HCT116 (cell line): ENCODE data around the gene FAM234B. TPM values are rescaled to one million over a fixed set of nuclear protein-coding genes. Genes with fewer than 3 reads are reported as not detected.

Source experiments
- ATAC-seq: fragments of 200-7000 bp; cut with Tn5 transposase; 2 replicates; pipeline ENCODE4 v1.9.1; 2020; ENCODE audit warnings: mild to moderate bottlenecking, moderate library complexity
- BruUV-seq: library from RNA; stranded (reverse); fragments of 400-500 nt; replicated peaks from 2 replicates; lab custom pipeline; 2021; lab: Mats Ljungman, UMichigan
- CTCF ChIA-PET: fragments of 300-600 bp; sonication (Branson Sonifier 250); formaldehyde crosslinking; loops from one replicate; lab custom pipeline; 2021; ENCODE audit warnings: antibody characterized with exemption; lab: Charles Lee
- POLR2A ChIA-PET: fragments of 300-600, 350-600 bp; sonication (Branson Sonifier 250); formaldehyde crosslinking; loops from one replicate; lab custom pipeline; 2021; ENCODE audit warnings: antibody characterized with exemption; lab: Charles Lee
- RAD21 ChIA-PET, 2 experiments: fragments of 300-600 bp; sonication (Branson Sonifier 250); formaldehyde crosslinking; loops; one replicate each; lab custom pipeline; 2023; ENCODE audit warnings: low total read pairs in 2 of 2; ENCODE audit not compliant: uncharacterized antibody in 2 of 2, unreplicated experiment in 2 of 2, low non-redundant PET in 1 of 2; lab: Charles Lee
- DNase-seq: peaks from one replicate; pipeline ENCODE4 v3.0.0-alpha.2; 2010; ENCODE audit warnings: low read depth, low spot score
- H2AFZ ChIP-seq: fragments of 200-600 bp; shearing (Covaris generic), sonication (generic); 2 replicates; pipeline ENCODE4 v1.6.1; 2017; ENCODE audit warnings: low read depth, mixed run types, mixed read lengths, antibody characterized with exemption, low read length; ENCODE audit not compliant: poor library complexity, severe bottlenecking
- H3K27ac ChIP-seq: 2 replicates; pipeline ENCODE4 v1.5.1; 2012; ENCODE audit warnings: low read depth, low read length
- H3K27me3 ChIP-seq: fragments of 200-600 bp; sonication (generic); 2 replicates; pipeline ENCODE4 v1.6.1; 2016; ENCODE audit warnings: mixed run types, low read length, mixed read lengths; ENCODE audit not compliant: insufficient read depth
- H3K36me3 ChIP-seq, 2 experiments: fragments of 200-500 bp in 1 of 2; fragments of 200-600 bp in 1 of 2; sonication (Bioruptor generic) in 1 of 2; sonication (generic) in 1 of 2; 2 replicates each; pipeline versions ENCODE4 v1.5.1 to v1.6.1; 2014 to 2016; ENCODE audit warnings: low read length in 2 of 2, inconsistent platforms in 1 of 2, mixed read lengths in 1 of 2, mixed run types in 1 of 2; ENCODE audit not compliant: insufficient read depth in 2 of 2, control insufficient read depth in 1 of 2
- H3K4me1 ChIP-seq, 2 experiments: fragments of 200-600 bp in 1 of 2; sonication (generic) in 1 of 2; 2 replicates each; pipeline versions ENCODE4 v1.5.1 to v1.6.1; 2012 to 2017; ENCODE audit warnings: low read length in 2 of 2, inconsistent platforms in 1 of 2, mild to moderate bottlenecking in 1 of 2, mixed read lengths in 1 of 2, mixed run types in 1 of 2, moderate library complexity in 1 of 2; ENCODE audit not compliant: insufficient read depth in 2 of 2, control insufficient read depth in 1 of 2
- H3K4me2 ChIP-seq: fragments of 200-600 bp; sonication (generic); 2 replicates; pipeline ENCODE4 v1.6.1; 2017; ENCODE audit warnings: mixed run types, low read length, mixed read lengths
- H3K4me3 ChIP-seq, 2 experiments: fragments of 200-600 bp in 1 of 2; sonication (generic) in 1 of 2; replicated peaks in 1 of 2; 2 replicates each; pipeline ENCODE4 v1.5.1; 2011 to 2016; ENCODE audit warnings: low read length in 2 of 2, control low read depth in 1 of 2, low read depth in 1 of 2, mild to moderate bottlenecking in 1 of 2, mixed read lengths in 1 of 2, mixed run types in 1 of 2
- H3K79me2 ChIP-seq: fragments of 200-600 bp; sonication (generic); 2 replicates; pipeline ENCODE4 v1.6.1; 2017; ENCODE audit warnings: mild to moderate bottlenecking, mixed run types, low read length, moderate library complexity, mixed read lengths; ENCODE audit not compliant: insufficient read depth
- H3K9ac ChIP-seq: fragments of 200-600 bp; sonication (generic); 2 replicates; pipeline ENCODE4 v1.6.1; 2016; ENCODE audit warnings: low read length, mixed read lengths
- H3K9me2 ChIP-seq: fragments of 200-600 bp; sonication (generic), shearing (Covaris generic); 2 replicates; pipeline ENCODE4 v1.6.1; 2017; ENCODE audit warnings: mixed run types, mild to moderate bottlenecking, moderate library complexity; ENCODE audit not compliant: insufficient read depth
- H3K9me3 ChIP-seq, 2 experiments: fragments of 200-500 bp in 1 of 2; fragments of 200-600 bp in 1 of 2; sonication (Bioruptor generic) in 1 of 2; sonication (generic) in 1 of 2; 2 replicates each; pipeline ENCODE4 v1.6.1; 2014 to 2017; ENCODE audit warnings: low read length in 2 of 2, mixed read lengths in 2 of 2, inconsistent platforms in 1 of 2, low read depth in 1 of 2, mild to moderate bottlenecking in 1 of 2, mixed run types in 1 of 2, moderate library complexity in 1 of 2; ENCODE audit not compliant: control insufficient read depth in 1 of 2, insufficient read depth in 1 of 2
- H4K20me1 ChIP-seq: fragments of 200-600 bp; sonication (generic), shearing (Covaris generic); 2 replicates; pipeline ENCODE4 v1.6.1; 2017; ENCODE audit warnings: mixed run types, mild to moderate bottlenecking, moderate library complexity; ENCODE audit not compliant: insufficient read depth
- CBX3 ChIP-seq: IDR thresholded peaks from 2 replicates; pipeline ENCODE4 v1.6.1; 2012; ENCODE audit warnings: low read depth
- CEBPB ChIP-seq: IDR thresholded peaks from 2 replicates; pipeline ENCODE4 v1.6.1; 2012; ENCODE audit warnings: low read depth
- EZH2phosphoT487 ChIP-seq: fragments of 200-600 bp; IDR thresholded peaks from 2 replicates; pipeline ENCODE4 v1.6.1; 2018; ENCODE audit warnings: antibody characterized with exemption, borderline replicate concordance
- FOSL1 ChIP-seq: IDR thresholded peaks from 2 replicates; pipeline ENCODE4 v1.6.1; 2012; ENCODE audit warnings: low read depth
- JUND ChIP-seq: IDR thresholded peaks from 2 replicates; pipeline ENCODE4 v1.6.1; 2012
- MAX ChIP-seq: IDR thresholded peaks from 2 replicates; pipeline ENCODE4 v1.6.1; 2012
- POLR2A ChIP-seq: IDR thresholded peaks from 2 replicates; pipeline ENCODE4 v1.7.0; 2011; ENCODE audit warnings: borderline replicate concordance; ENCODE audit not compliant: insufficient read depth, insufficient read length; ENCODE audit errors: extremely low read depth
- SIN3A ChIP-seq: IDR thresholded peaks from 2 replicates; pipeline ENCODE4 v1.6.1; 2012; ENCODE audit warnings: low read depth
- SP1 ChIP-seq: IDR thresholded peaks from 2 replicates; pipeline ENCODE4 v1.6.1; 2012; ENCODE audit warnings: low read depth
- SRF ChIP-seq: IDR thresholded peaks from 2 replicates; pipeline ENCODE4 v1.6.1; 2012; ENCODE audit warnings: low read depth
- TCF7L2 ChIP-seq: IDR thresholded peaks from 2 replicates; pipeline ENCODE4 v1.7.0; 2011; ENCODE audit warnings: borderline replicate concordance, inconsistent platforms; ENCODE audit not compliant: insufficient read depth, insufficient read length; ENCODE audit errors: extremely low read depth
- ZBTB33 ChIP-seq: IDR thresholded peaks from 2 replicates; pipeline ENCODE4 v1.6.1; 2011; ENCODE audit warnings: mild to moderate bottlenecking, low read length, moderate library complexity; ENCODE audit not compliant: insufficient replicate concordance; ENCODE audit errors: extremely low read depth
- ZNF274 ChIP-seq: fragments of 200-500 bp; sonication (Bioruptor generic); IDR thresholded peaks from 2 replicates; pipeline ENCODE4 v1.6.1; 2014; ENCODE audit warnings: mild to moderate bottlenecking, low read depth, low read length, inconsistent platforms
- intact Hi-C: fragments of 100-400 bp; cut with micrococcal nuclease; formaldehyde crosslinking; loops from 2 replicates; pipeline ENCODE4 v1.10.0; 2022
- total RNA-seq: library from RNA; stranded (reverse); gene quantifications from one replicate; pipeline ENCODE4 v1.2.1, GENCODE V29; 2021; ENCODE audit not compliant: unreplicated experiment
- TF ChIP-seq, protein P1 (sequence below): IDR thresholded peaks from 2 replicates; pipeline ENCODE4 v1.6.1; 2012; ENCODE audit warnings: low read depth

FAM234B gene
- total RNA-seq, 1 experiment from 2014 or later, result 15.9 TPM

DNA sequence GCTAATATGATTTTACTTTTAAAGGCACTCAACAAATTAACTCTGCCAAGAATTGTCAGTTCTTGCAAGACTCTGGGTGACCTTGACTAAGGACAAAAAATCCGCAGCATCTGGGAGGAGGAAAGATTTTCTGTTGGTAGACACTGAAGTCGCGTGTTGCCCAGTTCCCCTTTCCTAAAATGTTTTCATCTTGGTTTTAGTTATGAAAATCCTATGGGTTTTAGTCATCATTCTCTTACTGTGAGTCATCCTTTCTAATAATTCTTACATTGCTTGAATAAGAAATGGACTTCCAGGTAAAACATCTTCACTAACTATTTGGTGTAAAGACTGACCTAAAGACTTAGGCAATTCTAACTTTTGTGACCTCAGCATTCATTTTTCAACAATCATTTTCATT, 50.2 kb downstream of the FAM234B start:
- ChIA-PET POLR2A (no interaction called here), CTCF (interaction anchor here (0.5 kb wide), 1 partner anchor 118 kb away, joined by 3 read pairs; no protein-coding TSS in a partner anchor), RAD21 (no interaction called here)
- H4K20me1 ChIP-seq, result no peaks in the 10 kb centered on the region
- no peak overlapping the region; the same call in 1 of the 2 replicates for H3K27ac ChIP-seq
- peak overlapping the region; percentile 68 for H3K4me2 ChIP-seq
- ATAC-seq, result no peak
- H3K79me2 ChIP-seq, result no peaks in the 10 kb centered on the region
- BruUV-seq, result no TSS peak
- H3K4me1 ChIP-seq, result peaks cover 26 to 56% of the 10 kb centered on the region in 2 experiments
- H3K27me3 ChIP-seq, result no peaks in the 10 kb centered on the region
- TF ChIP-seq FOSL1 (peak; percentile 65), JUND (peak; percentile 55), SRF (no peak)
- H3K9me2 ChIP-seq, result no peaks in the 10 kb centered on the region
- H2AFZ ChIP-seq, result peak overlapping the region; percentile 24
- DNase-seq, result no peak
- peak overlapping the region; percentile 37 for H3K9ac ChIP-seq
- intact Hi-C loops, result loop anchor here (10.0 kb wide), 1 partner anchor 280 kb away; the partner anchor contains the start of gene DDX47
- no peaks in the 10 kb centered on the region for H3K9me3 ChIP-seq
- no peaks in the 10 kb centered on the region for H3K36me3 ChIP-seq
- H3K4me3 ChIP-seq, result peak overlapping the region in 1 of 2 experiments; percentile 20; a peak in 2 of 4 replicates

GRCh38 chr12:13095266-13095995, 51.2 kb downstream of the FAM234B start:
- no peak overlapping the region for H3K4me2 ChIP-seq
- H3K79me2 ChIP-seq, result no peaks in the 10 kb centered on the region
- no peak overlapping the region for H3K27ac ChIP-seq
- H3K9me2 ChIP-seq, result no peaks in the 10 kb centered on the region
- H3K9me3 ChIP-seq, result no peaks in the 10 kb centered on the region
- H3K4me3 ChIP-seq, result no peak overlapping the region
- H4K20me1 ChIP-seq, result no peaks in the 10 kb centered on the region
- H3K4me1 ChIP-seq, result peaks cover 37 to 66% of the 10 kb centered on the region in 2 experiments
- ATAC-seq, result no peak
- no TSS peak for BruUV-seq
- ChIA-PET RAD21 (no interaction called here), CTCF (no interaction called here), POLR2A (no interaction called here)
- H3K36me3 ChIP-seq, result no peaks in the 10 kb centered on the region
- H3K27me3 ChIP-seq, result no peaks in the 10 kb centered on the region
- H3K9ac ChIP-seq, result no peak overlapping the region
- intact Hi-C loops, result loop anchor here (5.0 to 10.0 kb wide), 2 partner anchors 93 to 281 kb away; partner anchors contain the start of genes DDX47 and HEBP1
- no peak overlapping the region for H2AFZ ChIP-seq
- no peak for DNase-seq
- no peak for TF ChIP-seq ZNF274
- TF ChIP-seq SP1, result no peak
- no peak for TF ChIP-seq ZBTB33
- TF ChIP-seq, protein P1, sequence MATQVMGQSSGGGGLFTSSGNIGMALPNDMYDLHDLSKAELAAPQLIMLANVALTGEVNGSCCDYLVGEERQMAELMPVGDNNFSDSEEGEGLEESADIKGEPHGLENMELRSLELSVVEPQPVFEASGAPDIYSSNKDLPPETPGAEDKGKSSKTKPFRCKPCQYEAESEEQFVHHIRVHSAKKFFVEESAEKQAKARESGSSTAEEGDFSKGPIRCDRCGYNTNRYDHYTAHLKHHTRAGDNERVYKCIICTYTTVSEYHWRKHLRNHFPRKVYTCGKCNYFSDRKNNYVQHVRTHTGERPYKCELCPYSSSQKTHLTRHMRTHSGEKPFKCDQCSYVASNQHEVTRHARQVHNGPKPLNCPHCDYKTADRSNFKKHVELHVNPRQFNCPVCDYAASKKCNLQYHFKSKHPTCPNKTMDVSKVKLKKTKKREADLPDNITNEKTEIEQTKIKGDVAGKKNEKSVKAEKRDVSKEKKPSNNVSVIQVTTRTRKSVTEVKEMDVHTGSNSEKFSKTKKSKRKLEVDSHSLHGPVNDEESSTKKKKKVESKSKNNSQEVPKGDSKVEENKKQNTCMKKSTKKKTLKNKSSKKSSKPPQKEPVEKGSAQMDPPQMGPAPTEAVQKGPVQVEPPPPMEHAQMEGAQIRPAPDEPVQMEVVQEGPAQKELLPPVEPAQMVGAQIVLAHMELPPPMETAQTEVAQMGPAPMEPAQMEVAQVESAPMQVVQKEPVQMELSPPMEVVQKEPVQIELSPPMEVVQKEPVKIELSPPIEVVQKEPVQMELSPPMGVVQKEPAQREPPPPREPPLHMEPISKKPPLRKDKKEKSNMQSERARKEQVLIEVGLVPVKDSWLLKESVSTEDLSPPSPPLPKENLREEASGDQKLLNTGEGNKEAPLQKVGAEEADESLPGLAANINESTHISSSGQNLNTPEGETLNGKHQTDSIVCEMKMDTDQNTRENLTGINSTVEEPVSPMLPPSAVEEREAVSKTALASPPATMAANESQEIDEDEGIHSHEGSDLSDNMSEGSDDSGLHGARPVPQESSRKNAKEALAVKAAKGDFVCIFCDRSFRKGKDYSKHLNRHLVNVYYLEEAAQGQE, result no peak
- no peak for TF ChIP-seq FOSL1
- no peak for TF ChIP-seq JUND
- no peak for TF ChIP-seq POLR2A
- no peak for TF ChIP-seq MAX
- TF ChIP-seq EZH2phosphoT487, result no peak
- TF ChIP-seq CBX3, result no peak
- no peak for TF ChIP-seq SIN3A
- no peak for TF ChIP-seq SRF
- no peak for TF ChIP-seq CEBPB
- TF ChIP-seq TCF7L2, result no peak
